H9 (cell line): ENCODE measurements around the gene ARID3A. TPM values are rescaled to one million over a fixed set of nuclear protein-coding genes. Genes with fewer than 3 reads are reported as not detected.

Experiments used
- DNase-seq: peaks from one replicate; pipeline ENCODE4 v3.0.0-alpha.2; 2017
- H2AFZ ChIP-seq: one replicate; pipeline ENCODE4 v1.6.1; 2013; ENCODE audit warnings: mild to moderate bottlenecking, low read length, control low read depth, moderate library complexity
- H2AK5ac ChIP-seq: 2 replicates; pipeline ENCODE4 v1.6.1; 2013; ENCODE audit warnings: low read length, control low read depth, mixed read lengths; ENCODE audit not compliant: insufficient read length
- H2BK120ac ChIP-seq: one replicate; pipeline ENCODE4 v1.6.1; 2013; ENCODE audit warnings: low read depth, mild to moderate bottlenecking, low read length, control low read depth, inconsistent platforms; ENCODE audit not compliant: poor library complexity, severe bottlenecking
- H2BK12ac ChIP-seq: 2 replicates; pipeline ENCODE4 v1.6.1; 2013; ENCODE audit warnings: low read length, control low read depth, mixed read lengths, low read depth; ENCODE audit not compliant: insufficient read length
- H2BK15ac ChIP-seq: 2 replicates; pipeline ENCODE4 v1.6.1; 2013; ENCODE audit warnings: low read depth, low read length, control low read depth
- H2BK20ac ChIP-seq: one replicate; pipeline ENCODE4 v1.6.1; 2013; ENCODE audit warnings: low read depth, mild to moderate bottlenecking, low read length, control low read depth, inconsistent platforms; ENCODE audit not compliant: poor library complexity, severe bottlenecking
- H2BK5ac ChIP-seq: 2 replicates; pipeline ENCODE4 v1.6.1; 2013; ENCODE audit warnings: low read length, control low read depth, mixed read lengths; ENCODE audit not compliant: insufficient read length
- H3K14ac ChIP-seq: 2 replicates; pipeline ENCODE4 v1.6.1; 2013; ENCODE audit warnings: low read length, control low read depth; ENCODE audit not compliant: insufficient read depth
- H3K18ac ChIP-seq: 2 replicates; pipeline ENCODE4 v1.6.1; 2013; ENCODE audit warnings: low read depth, mild to moderate bottlenecking, mixed read lengths, low read length, control low read depth; ENCODE audit not compliant: insufficient read length
- H3K23ac ChIP-seq: 2 replicates; pipeline ENCODE4 v1.6.1; 2013; ENCODE audit warnings: low read length, control low read depth, mixed read lengths, low read depth; ENCODE audit not compliant: insufficient read length
- H3K23me2 ChIP-seq: 2 replicates; pipeline ENCODE4 v1.6.1; 2013; ENCODE audit warnings: low read depth, mild to moderate bottlenecking, mixed read lengths, low read length, control low read depth; ENCODE audit not compliant: insufficient read length, poor library complexity, severe bottlenecking
- H3K27ac ChIP-seq: 2 replicates; pipeline ENCODE4 v1.5.1; 2013; ENCODE audit warnings: low read length, control low read depth, mixed read lengths, low read depth; ENCODE audit not compliant: insufficient read length
- H3K27me3 ChIP-seq: 2 replicates; pipeline ENCODE4 v1.6.1; 2013; ENCODE audit warnings: low read length, control low read depth, inconsistent platforms; ENCODE audit not compliant: insufficient read depth
- H3K4ac ChIP-seq: 2 replicates; pipeline ENCODE4 v1.6.1; 2013; ENCODE audit warnings: low read depth, mild to moderate bottlenecking, control low read depth, inconsistent platforms, low read length, moderate library complexity
- H3K4me1 ChIP-seq: 2 replicates; pipeline ENCODE4 v1.6.1; 2013; ENCODE audit warnings: low read length, control low read depth, inconsistent platforms; ENCODE audit not compliant: insufficient read depth
- H3K4me2 ChIP-seq: 2 replicates; pipeline ENCODE4 v1.6.1; 2013; ENCODE audit warnings: low read length, control low read depth, mixed read lengths; ENCODE audit not compliant: insufficient read length, insufficient read depth
- H3K56ac ChIP-seq: 2 replicates; pipeline ENCODE4 v1.6.1; 2013; ENCODE audit warnings: low read depth, mild to moderate bottlenecking, mixed read lengths, low read length, control low read depth; ENCODE audit not compliant: insufficient read length
- H3K79me1 ChIP-seq: 2 replicates; pipeline ENCODE4 v1.6.1; 2013; ENCODE audit warnings: low read depth, mild to moderate bottlenecking, moderate library complexity, low read length, control low read depth, inconsistent platforms; ENCODE audit not compliant: insufficient read depth, poor library complexity, severe bottlenecking
- H3K79me2 ChIP-seq: 2 replicates; pipeline ENCODE4 v1.6.1; 2013; ENCODE audit warnings: low read length, control low read depth, inconsistent platforms; ENCODE audit not compliant: insufficient read depth
- H3K9ac ChIP-seq: 2 replicates; pipeline ENCODE4 v1.6.1; 2013; ENCODE audit warnings: low read length, control low read depth, mixed read lengths; ENCODE audit not compliant: insufficient read length; ENCODE audit errors: extremely low read depth
- H3K9me3 ChIP-seq: one replicate; pipeline ENCODE4 v1.6.1; 2013; ENCODE audit warnings: low read depth, low read length, inconsistent platforms; ENCODE audit not compliant: control insufficient read depth
- H3T11ph ChIP-seq: one replicate; pipeline ENCODE4 v1.6.1; 2013; ENCODE audit warnings: mild to moderate bottlenecking, low read length, control low read depth, inconsistent platforms
- H4K20me1 ChIP-seq: one replicate; pipeline ENCODE4 v1.6.1; 2013; ENCODE audit not compliant: control insufficient read depth, insufficient read length, insufficient read depth
- H4K5ac ChIP-seq: 2 replicates; pipeline ENCODE4 v1.6.1; 2013; ENCODE audit warnings: low read depth, mild to moderate bottlenecking, mixed read lengths, low read length, control low read depth; ENCODE audit not compliant: insufficient read length
- H4K8ac ChIP-seq: replicated peaks from 2 replicates; pipeline ENCODE4 v1.6.1; 2013; ENCODE audit warnings: low read length, control low read depth, mixed read lengths, low read depth; ENCODE audit not compliant: insufficient read length
- H4K91ac ChIP-seq: 2 replicates; pipeline ENCODE4 v1.6.1; 2013; ENCODE audit warnings: low read depth, mild to moderate bottlenecking, moderate library complexity, mixed read lengths, low read length, control low read depth; ENCODE audit not compliant: insufficient read length
- H3K27ac Mint-ChIP-seq, 3 experiments: 2 replicates in 2 of 3; 3 replicates in 1 of 3; pipeline ENCODE4 v1.8.0; 2020 to 2021; ENCODE audit warnings: mixed read lengths in 3 of 3, mild to moderate bottlenecking in 1 of 3, moderate library complexity in 1 of 3
- H3K27me3 Mint-ChIP-seq: 2 replicates; pipeline ENCODE4 v1.8.0; 2021; ENCODE audit warnings: low read depth, mild to moderate bottlenecking, moderate library complexity, mixed read lengths
- H3K36me3 Mint-ChIP-seq, 3 experiments: 2 replicates in 2 of 3; 3 replicates in 1 of 3; pipeline ENCODE4 v1.8.0; 2020 to 2021; ENCODE audit warnings: low read depth in 3 of 3, mixed read lengths in 3 of 3; ENCODE audit not compliant: insufficient read depth in 1 of 3
- H3K4me1 Mint-ChIP-seq, 2 experiments: 2 replicates each; pipeline ENCODE4 v1.8.0; 2020; ENCODE audit warnings: mixed read lengths in 2 of 2
- H3K4me3 Mint-ChIP-seq, 2 experiments: 2 replicates in 1 of 2; 3 replicates in 1 of 2; pipeline ENCODE4 v1.8.0; 2020 to 2021; ENCODE audit warnings: mild to moderate bottlenecking in 2 of 2, mixed read lengths in 2 of 2, moderate library complexity in 1 of 2
- H3K9me3 Mint-ChIP-seq, 2 experiments: 2 replicates in 1 of 2; 3 replicates in 1 of 2; pipeline ENCODE4 v1.8.0; 2020; ENCODE audit warnings: mild to moderate bottlenecking in 2 of 2, mixed read lengths in 2 of 2, moderate library complexity in 1 of 2
- CTCF ChIP-seq: fragments of 200-600 bp; sonication (generic); conservative IDR thresholded peaks from 3 replicates; pipeline ENCODE4 v1.8.0; 2021; ENCODE audit warnings: antibody characterized with exemption, mild to moderate bottlenecking
- WGBS: extraction: QIAGEN DNeasy Blood & Tissue Kit; methylation state at CpG from one replicate; pipeline ENCODE4 v1.1.7; 2013; ENCODE audit warnings: missing lambda C conversion rate, low lambda C conversion rate, mixed read lengths; ENCODE audit not compliant: insufficient read length; ENCODE audit errors: extremely low coverage; 5-methylcytosine and 5-hydroxymethylcytosine counted together
- total RNA-seq: library from RNA; stranded (reverse); gene quantifications from 2 replicates; pipeline ENCODE4 v1.2.1, GENCODE V29; 2021

ARID3A gene
- total RNA-seq, 1 experiment from 2014 or later: 98.3 TPM

DNA sequence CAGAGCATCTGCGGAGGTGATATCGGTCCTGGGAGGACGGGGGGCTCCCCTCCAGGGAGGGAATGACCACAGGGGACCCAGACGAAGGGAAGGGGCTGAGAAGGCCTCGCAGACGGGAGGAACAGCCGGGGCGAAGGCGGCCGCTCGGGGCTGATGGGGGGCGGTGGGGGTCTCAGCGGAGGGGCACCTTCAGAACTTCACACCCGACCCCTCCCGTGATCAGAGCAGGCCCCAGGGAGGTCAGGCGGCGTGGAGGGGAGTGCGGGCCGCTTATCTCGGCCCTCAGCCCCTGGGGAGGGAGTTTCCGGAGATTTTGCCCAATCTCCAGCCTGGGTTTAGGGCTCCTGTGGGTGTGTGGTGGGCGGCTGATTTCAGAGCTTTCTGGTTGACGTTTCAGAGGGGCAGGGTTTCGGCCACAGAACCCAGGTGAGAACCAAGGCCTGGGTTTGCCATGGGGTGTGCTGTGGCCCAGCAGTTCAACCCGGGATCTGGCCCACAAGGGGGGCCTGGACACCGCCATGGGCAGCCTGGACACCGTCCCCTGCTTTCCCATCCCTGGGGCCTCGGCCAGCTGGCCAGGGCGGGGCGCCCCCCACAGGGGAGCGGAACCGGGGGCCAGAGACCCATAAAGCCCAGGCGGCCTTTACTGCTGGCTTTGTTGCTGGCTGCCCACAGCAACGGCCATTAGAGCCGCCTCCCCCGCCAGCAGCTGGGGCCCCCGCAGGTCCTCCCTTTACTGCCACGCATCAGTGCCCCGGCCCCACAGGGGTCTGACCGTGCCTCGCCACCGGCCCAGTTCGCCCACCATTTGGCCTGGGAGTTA is 29.0 kb downstream of the ARID3A start:
- H3K9me3 ChIP-seq: no peaks in the 10 kb centered on the region
- H3K18ac ChIP-seq: no peak overlapping the region
- H4K5ac ChIP-seq: no peak overlapping the region
- no peak overlapping the region for H4K91ac ChIP-seq
- no peak overlapping the region for H3K9ac ChIP-seq
- no peak overlapping the region for H3K4me3 Mint-ChIP-seq
- no peak overlapping the region for H2BK12ac ChIP-seq
- H3K4me1 Mint-ChIP-seq: peaks cover 8 to 47% of the 10 kb centered on the region in 2 experiments
- 0 out of 2 replicates have a peak, but pooled peaks cover 3% of the 10 kb centered on the region for H3K79me2 ChIP-seq
- H3K4me1 ChIP-seq: peaks cover 3% of the 10 kb centered on the region; the same call in 1 of the 2 replicates
- no peak for DNase-seq
- no peak overlapping the region for H3K4ac ChIP-seq
- no peaks in the 10 kb centered on the region for H3K23me2 ChIP-seq
- no peaks in the 10 kb centered on the region for H3K9me3 Mint-ChIP-seq
- no peaks in the 10 kb centered on the region for H4K20me1 ChIP-seq
- no peak overlapping the region for H3K27ac ChIP-seq
- no peaks in the 10 kb centered on the region for H3K27me3 ChIP-seq
- H3K36me3 Mint-ChIP-seq: peaks cover 2 to 11% (median 8%) of the 10 kb centered on the region in 3 experiments; a peak in 6 of 7 replicates
- no CpG with 5 or more reads among the region's 43 CpGs for WGBS
- H3K27ac Mint-ChIP-seq: peak overlapping the region in 2 of 3 experiments; percentile 55 to 85; a peak in 2 of 7 replicates
- no peak overlapping the region for H2AK5ac ChIP-seq
- no peak overlapping the region for H2BK5ac ChIP-seq
- H4K8ac ChIP-seq: no peak overlapping the region
- no peak overlapping the region; the same call in 1 of the 2 replicates for H3K14ac ChIP-seq
- H2BK15ac ChIP-seq: no peak overlapping the region
- H2BK20ac ChIP-seq: no peak overlapping the region
- TF ChIP-seq CTCF: no peak
- H2AFZ ChIP-seq: no peak overlapping the region
- H2BK120ac ChIP-seq: no peak overlapping the region
- no peak overlapping the region for H3K23ac ChIP-seq
- H3K4me2 ChIP-seq: no peak overlapping the region
- peaks cover 3% of the 10 kb centered on the region for H3K79me1 ChIP-seq
- no peak overlapping the region for H3T11ph ChIP-seq
- no peak overlapping the region for H3K56ac ChIP-seq
- no peaks in the 10 kb centered on the region for H3K27me3 Mint-ChIP-seq
